HUES48 (cell line): Measurements from ENCODE around the gene CHSY3.

ENCODE experiments used
- H3K27ac ChIP-seq: one replicate; pipeline ENCODE4 v1.7.0; 2013; ENCODE audit warnings: low read depth, low read length, inconsistent platforms
- H3K27me3 ChIP-seq: 2 replicates; pipeline ENCODE4 v1.6.1; 2013; ENCODE audit warnings: mild to moderate bottlenecking, low read length; ENCODE audit not compliant: control insufficient read depth, insufficient read depth
- H3K36me3 ChIP-seq: 2 replicates; pipeline ENCODE4 v1.6.1; 2013; ENCODE audit warnings: low read length; ENCODE audit not compliant: control insufficient read depth, insufficient read depth
- H3K4me1 ChIP-seq: 2 replicates; pipeline ENCODE4 v1.6.1; 2013; ENCODE audit warnings: mild to moderate bottlenecking, low read length; ENCODE audit not compliant: control insufficient read depth, insufficient read depth
- H3K4me3 ChIP-seq: 2 replicates; pipeline ENCODE4 v1.5.1; 2013; ENCODE audit warnings: mild to moderate bottlenecking, low read depth, low read length
- H3K9ac ChIP-seq: 2 replicates; pipeline ENCODE4 v1.6.1; 2013; ENCODE audit warnings: mild to moderate bottlenecking, low read depth, low read length, moderate library complexity
- H3K9me3 ChIP-seq: 2 replicates; pipeline ENCODE4 v1.6.1; 2013; ENCODE audit warnings: low read length; ENCODE audit not compliant: control insufficient read depth, insufficient read depth

CHSY3 gene

DNA sequence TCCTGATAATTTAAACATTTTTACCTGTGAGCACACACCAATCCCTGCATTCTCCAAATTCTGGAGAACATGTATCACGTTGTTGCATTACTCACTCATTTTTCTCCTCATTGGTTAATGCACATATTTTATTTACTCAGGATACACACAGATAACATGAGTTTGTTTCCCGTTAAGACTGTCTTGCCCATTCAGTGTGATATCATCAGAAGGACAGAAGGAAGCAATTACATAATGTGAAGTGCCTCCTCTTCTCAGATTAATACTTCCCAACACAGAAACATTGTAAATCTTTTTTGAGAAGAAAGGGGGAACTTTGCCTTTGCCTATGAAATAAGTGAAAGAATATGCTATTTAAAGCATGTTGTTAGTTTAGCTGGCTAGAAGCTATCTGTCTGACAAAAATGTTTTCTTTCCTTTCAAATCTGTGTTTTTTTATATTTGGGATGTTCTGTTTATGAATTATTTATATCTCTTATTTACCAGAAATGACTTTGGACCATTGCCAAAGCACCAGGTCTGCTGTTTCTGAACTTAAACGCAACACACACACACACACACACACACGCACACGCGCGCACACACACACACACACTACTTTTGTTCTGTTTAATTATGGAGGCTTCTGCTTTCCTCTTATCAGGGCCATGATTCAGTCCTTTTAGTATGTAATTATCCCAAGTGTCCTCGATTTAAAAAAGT lies 186.5 kb downstream of the CHSY3 start:
- Histone ChIP-seq H3K4me3 (no peak overlapping the region), H3K9ac (no peak overlapping the region)

DNA sequence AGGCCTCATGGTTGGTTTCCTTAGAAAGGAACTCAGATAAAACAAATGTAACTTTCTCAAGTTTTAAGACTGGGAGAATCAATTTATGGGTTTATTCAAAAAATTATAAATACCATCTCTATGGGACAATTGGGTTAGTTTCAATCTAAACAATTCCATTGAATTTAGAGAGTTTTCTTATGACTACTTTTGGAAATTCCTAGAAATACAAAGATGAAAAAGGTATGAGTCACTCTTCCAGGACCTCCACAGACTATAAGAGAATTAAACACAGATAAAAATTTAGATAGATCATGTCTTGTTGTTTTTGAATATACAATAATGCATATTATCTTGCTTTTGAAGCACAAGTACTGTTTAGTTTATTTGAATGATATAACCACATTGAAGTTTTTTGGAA lies 188.7 kb downstream of the CHSY3 start:
- H3K4me3 ChIP-seq: no peak overlapping the region
- H3K9me3 ChIP-seq: no peaks in the 10 kb centered on the region
- H3K27ac ChIP-seq: no peak overlapping the region
- no peak overlapping the region for H3K9ac ChIP-seq
- no peaks in the 10 kb centered on the region for H3K27me3 ChIP-seq
- no peaks in the 10 kb centered on the region for H3K36me3 ChIP-seq
- H3K4me1 ChIP-seq: no peaks in the 10 kb centered on the region

More for the DNA sequence above, 186.5 kb downstream of the CHSY3 start:
- Histone ChIP-seq H3K27ac (no peak overlapping the region), H3K36me3 (no peaks in the 10 kb centered on the region), H3K4me1 (no peaks in the 10 kb centered on the region), H3K9me3 (no peaks in the 10 kb centered on the region), H3K27me3 (no peaks in the 10 kb centered on the region)

DNA sequence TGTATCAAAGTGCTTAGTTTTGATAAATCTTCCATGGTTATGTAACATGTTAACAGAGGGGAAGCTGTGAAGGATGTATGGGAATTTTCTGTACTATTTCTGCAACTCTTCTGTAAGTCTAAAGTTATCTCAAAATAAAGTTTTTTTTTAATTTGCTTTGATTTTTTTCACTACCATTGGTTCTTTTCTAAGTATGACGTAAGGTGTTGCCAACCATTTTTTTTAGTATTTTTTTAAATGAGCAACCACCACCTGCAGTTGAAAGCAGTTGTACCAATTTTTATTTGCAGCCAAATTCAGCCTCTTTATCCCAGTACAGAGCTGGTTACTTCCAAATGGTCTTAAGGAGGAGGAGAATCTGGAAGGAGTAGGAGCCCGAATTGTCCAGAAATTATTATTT lies 192.2 kb downstream of the CHSY3 start:
- H3K27me3 ChIP-seq: no peaks in the 10 kb centered on the region
- no peak overlapping the region for H3K27ac ChIP-seq
- H3K9me3 ChIP-seq: no peaks in the 10 kb centered on the region
- H3K36me3 ChIP-seq: no peaks in the 10 kb centered on the region
- H3K9ac ChIP-seq: no peak overlapping the region
- H3K4me1 ChIP-seq: no peaks in the 10 kb centered on the region
- no peak overlapping the region for H3K4me3 ChIP-seq

DNA sequence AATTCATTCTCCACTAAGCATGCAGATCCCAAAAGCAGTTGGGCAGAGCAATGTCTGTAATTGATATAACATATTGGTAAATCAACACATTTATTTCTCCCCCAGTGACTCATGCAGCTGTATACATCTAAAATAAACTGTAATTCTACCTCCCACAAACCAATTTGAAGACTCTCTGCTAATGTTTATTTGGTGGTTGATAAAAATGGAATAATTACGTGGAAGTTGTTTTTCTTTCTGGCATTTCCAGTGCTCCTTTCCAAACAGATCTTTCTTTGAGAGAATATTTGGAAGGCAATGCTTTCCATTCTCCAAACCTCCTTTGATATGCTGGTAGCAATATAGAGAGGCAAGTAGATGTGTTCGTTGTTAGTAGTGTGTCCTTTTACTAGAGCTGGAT lies 194.7 kb downstream of the CHSY3 start:
- Histone ChIP-seq H3K27me3 (no peaks in the 10 kb centered on the region), H3K27ac (no peak overlapping the region), H3K9ac (no peak overlapping the region), H3K4me1 (no peaks in the 10 kb centered on the region), H3K36me3 (no peaks in the 10 kb centered on the region), H3K9me3 (no peaks in the 10 kb centered on the region), H3K4me3 (no peak overlapping the region)

DNA sequence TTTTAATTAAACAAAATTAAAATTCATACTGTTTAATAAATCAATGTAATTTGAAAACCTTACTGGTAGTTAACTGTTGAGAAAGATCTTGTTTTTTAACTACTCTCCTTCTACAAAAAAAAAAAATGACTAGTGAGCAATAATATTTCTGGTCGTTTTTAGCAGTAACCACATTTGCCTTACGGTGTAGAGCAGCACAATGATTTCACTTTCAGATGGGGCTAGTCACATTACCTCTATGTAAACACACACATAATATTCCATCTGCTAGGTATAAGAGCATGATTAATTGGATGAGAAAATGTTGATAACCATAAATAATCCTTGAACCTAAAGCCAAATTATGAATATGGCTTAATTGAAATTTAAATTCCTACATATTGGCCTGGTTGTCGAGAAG lies 198.1 kb downstream of the CHSY3 start:
- Histone ChIP-seq H3K9ac (no peak overlapping the region), H3K36me3 (no peaks in the 10 kb centered on the region), H3K4me3 (no peak overlapping the region), H3K9me3 (no peaks in the 10 kb centered on the region), H3K27ac (no peak overlapping the region), H3K27me3 (no peaks in the 10 kb centered on the region), H3K4me1 (no peaks in the 10 kb centered on the region)

DNA sequence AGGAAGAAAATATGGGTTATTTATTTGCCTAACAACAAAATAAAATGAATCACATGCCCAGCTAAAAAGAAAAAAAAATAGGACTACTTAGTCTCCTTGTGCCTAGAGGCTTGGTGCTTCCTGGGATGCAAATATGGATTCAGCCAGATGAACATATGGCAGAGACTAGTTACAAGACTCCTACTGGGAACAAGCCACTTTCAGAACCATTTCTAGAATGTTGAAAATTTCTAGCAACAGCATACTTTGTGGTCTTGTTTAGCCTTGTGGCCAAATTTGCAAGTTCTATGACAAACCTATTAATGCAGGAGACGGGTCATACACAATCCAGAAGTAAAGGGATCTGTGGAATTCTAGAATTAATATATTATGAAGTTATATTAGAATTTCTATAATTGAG lies 198.7 kb downstream of the CHSY3 start:
- Histone ChIP-seq H3K27me3 (no peaks in the 10 kb centered on the region), H3K4me1 (no peaks in the 10 kb centered on the region), H3K4me3 (no peak overlapping the region), H3K36me3 (no peaks in the 10 kb centered on the region), H3K9me3 (no peaks in the 10 kb centered on the region), H3K27ac (no peak overlapping the region), H3K9ac (no peak overlapping the region)

DNA sequence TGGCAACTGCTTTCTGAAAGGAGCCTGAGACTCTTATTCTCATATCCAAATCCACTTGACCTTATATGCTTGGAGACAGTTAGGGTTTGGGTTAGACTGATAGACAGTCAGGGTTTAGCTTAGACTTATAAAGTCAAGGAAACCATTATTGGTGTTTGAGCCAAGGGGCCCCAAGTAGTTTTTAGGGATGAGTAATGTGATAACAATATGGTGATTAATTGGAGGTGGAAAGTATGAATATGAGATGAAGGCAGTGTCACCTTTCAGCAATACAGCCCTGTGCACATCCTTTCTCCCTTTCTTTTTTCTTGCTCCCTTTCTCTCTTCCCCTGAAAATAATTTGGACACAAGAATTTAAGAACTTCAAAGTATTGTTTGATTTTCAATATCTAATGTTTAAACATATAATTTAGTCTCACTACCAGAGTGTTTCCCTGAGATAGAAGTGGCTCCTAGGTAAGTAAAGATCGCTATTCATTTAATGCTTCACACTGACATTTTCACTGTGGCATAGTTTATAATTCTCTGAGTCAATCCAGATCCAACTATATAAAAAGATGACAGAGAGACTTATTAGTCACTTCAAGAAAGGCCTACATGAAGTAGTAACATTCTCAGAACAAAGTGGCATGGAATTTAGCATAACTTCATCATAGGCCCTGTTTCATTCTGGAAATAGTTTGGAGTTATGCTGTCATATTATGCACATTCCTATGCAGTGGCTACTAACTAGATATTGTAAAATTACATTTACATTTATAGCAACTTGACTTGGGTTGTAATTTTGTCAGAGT lies 200.8 kb downstream of the CHSY3 start:
- no peaks in the 10 kb centered on the region for H3K36me3 ChIP-seq
- no peak overlapping the region for H3K9ac ChIP-seq
- no peak overlapping the region for H3K27ac ChIP-seq
- H3K4me3 ChIP-seq: no peak overlapping the region
- H3K9me3 ChIP-seq: no peaks in the 10 kb centered on the region
- H3K27me3 ChIP-seq: no peaks in the 10 kb centered on the region
- H3K4me1 ChIP-seq: no peaks in the 10 kb centered on the region

DNA sequence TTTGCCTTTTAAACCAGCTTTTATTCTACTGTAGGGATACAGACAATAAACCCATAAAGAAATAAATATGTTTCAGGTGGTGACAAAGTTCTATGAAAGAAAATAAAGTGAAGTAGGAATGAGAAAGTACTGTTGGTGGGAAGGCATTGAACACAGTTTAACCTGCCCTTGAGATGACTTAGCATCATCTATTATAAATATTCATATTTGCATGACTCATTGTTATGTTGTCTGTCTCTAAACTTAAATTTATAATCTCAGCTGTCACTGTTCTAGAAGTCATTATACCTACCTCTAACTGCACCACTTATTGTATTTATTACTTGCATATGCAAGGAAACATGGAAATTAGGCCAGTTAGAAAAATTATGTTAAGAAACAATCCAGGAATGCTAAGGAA lies 202.2 kb downstream of the CHSY3 start:
- Histone ChIP-seq H3K4me1 (no peaks in the 10 kb centered on the region), H3K4me3 (no peak overlapping the region), H3K36me3 (no peaks in the 10 kb centered on the region), H3K27ac (no peak overlapping the region), H3K27me3 (no peaks in the 10 kb centered on the region), H3K9ac (no peak overlapping the region), H3K9me3 (no peaks in the 10 kb centered on the region)

DNA sequence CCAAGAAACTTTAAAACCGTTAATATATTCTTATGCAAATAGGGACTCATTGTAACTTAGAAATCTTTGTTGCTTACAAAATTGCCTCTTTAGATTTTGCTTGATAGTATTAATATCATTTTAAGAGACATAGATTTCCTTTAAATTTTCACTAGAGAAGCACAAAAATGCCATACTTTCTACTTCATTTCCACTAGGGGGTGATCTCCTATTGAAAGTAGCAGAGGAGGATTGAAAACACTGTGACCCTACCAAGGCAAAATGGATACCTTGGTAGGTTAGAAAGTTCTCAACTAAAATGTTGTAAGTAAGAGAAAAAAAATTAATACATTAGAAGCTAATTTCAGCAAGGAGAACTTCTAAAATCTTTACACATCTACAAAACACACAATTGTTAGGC lies 204.9 kb downstream of the CHSY3 start:
- Histone ChIP-seq H3K4me1 (0 out of 2 replicates have a peak, but pooled peaks cover 4% of the 10 kb centered on the region), H3K27ac (no peak overlapping the region), H3K4me3 (no peak overlapping the region), H3K36me3 (no peaks in the 10 kb centered on the region), H3K9ac (no peak overlapping the region), H3K27me3 (no peaks in the 10 kb centered on the region), H3K9me3 (no peaks in the 10 kb centered on the region)

DNA sequence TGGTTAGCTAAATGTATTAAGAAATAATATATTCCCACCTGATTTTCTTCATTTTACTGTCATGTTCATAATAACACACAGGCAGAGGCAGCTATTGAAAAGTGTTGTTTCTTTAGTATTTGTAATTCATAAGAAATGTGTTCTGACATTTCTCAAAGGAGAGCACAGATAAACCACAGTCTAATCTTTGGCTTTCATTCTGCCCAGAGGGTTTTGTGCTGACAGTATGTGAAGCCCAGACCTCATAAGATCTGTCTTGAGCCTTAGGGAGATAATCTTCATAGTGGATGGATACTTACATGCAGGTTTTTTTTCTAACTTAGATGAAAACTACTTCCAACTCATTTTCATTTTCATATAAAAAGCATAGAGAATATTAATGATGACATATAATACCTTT lies 206.1 kb downstream of the CHSY3 start:
- Histone ChIP-seq H3K36me3 (no peaks in the 10 kb centered on the region), H3K27ac (no peak overlapping the region), H3K4me1 (0 out of 2 replicates have a peak, but pooled peaks cover 4% of the 10 kb centered on the region)

DNA sequence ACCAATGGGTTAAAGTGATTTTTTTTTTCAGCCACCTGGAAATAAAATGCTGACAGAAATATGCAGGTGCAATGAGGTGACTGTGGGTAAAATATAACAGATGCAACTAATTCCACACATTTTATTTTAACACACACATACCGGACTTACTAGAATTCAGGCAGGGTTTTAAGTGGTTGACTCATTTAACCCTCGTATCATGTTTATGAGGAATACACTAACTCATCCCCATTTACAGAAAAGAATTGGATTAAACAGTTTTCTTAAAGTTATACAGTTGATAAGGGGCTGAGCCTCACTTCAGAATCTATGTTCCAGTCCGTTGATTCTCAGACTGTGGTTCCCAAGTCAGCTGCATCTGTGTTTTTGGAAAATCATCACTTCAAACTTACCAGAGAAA lies 207.5 kb downstream of the CHSY3 start:
- Histone ChIP-seq H3K9me3 (no peaks in the 10 kb centered on the region), H3K9ac (no peak overlapping the region), H3K4me1 (0 out of 2 replicates have a peak, but pooled peaks cover 4% of the 10 kb centered on the region), H3K36me3 (no peaks in the 10 kb centered on the region), H3K27me3 (no peaks in the 10 kb centered on the region), H3K4me3 (no peak overlapping the region), H3K27ac (no peak overlapping the region)

More for the DNA sequence above, 206.1 kb downstream of the CHSY3 start:
- H3K4me3 ChIP-seq: no peak overlapping the region
- H3K27me3 ChIP-seq: no peaks in the 10 kb centered on the region
- no peaks in the 10 kb centered on the region for H3K9me3 ChIP-seq
- no peak overlapping the region for H3K9ac ChIP-seq
